Tibial nerve (tissue), 4 donors: ENCODE measurements around the gene RNF43. TPM values are rescaled to one million over a fixed set of nuclear protein-coding genes. Genes with fewer than 3 reads are reported as not detected.
A peak's percentile ranks its signal among the peaks of the same experiment; 100 is the strongest.

ENCODE experiments used
- DNase-seq, 2 donors: peaks; one replicate each; pipeline ENCODE4 v3.0.0-alpha.2; 2019; ENCODE audit warnings: low spot score in 2 of 2
- H3K27ac ChIP-seq, 4 donors: fragments of 200-600 bp; sonication (generic) in 3 of 4; one replicate each; pipeline ENCODE4 v1.5.1; 2017 to 2019; ENCODE audit warnings: mild to moderate bottlenecking in 1 of 4
- H3K27me3 ChIP-seq, 2 donors: fragments of 200-600 bp; sonication (generic) in 1 of 2; one replicate each; pipeline versions ENCODE4 v1.5.1 to v1.6.0; 2017 to 2019
- H3K36me3 ChIP-seq, 3 donors: fragments of 200-600 bp; sonication (generic); one replicate each; pipeline ENCODE4 v1.5.1; 2018 to 2019
- H3K4me1 ChIP-seq, 4 donors: fragments of 200-600 bp; sonication (generic) in 3 of 4; one replicate each; pipeline ENCODE4 v1.5.1; 2017 to 2019
- H3K4me3 ChIP-seq, 4 donors: fragments of 200-600 bp; sonication (generic) in 3 of 4; one replicate each; pipeline ENCODE4 v1.5.1; 2017 to 2019; ENCODE audit warnings: mild to moderate bottlenecking in 1 of 4, moderate library complexity in 1 of 4
- H3K9me3 ChIP-seq, 4 donors: fragments of 200-600 bp; sonication (generic) in 3 of 4; one replicate each; pipeline ENCODE4 v1.5.1; 2017 to 2019
- EP300 ChIP-seq, 2 donors: sonication (generic); formaldehyde crosslinking; IDR thresholded peaks; one replicate each; pipeline ENCODE4 v1.6.1; 2017; ENCODE audit warnings: antibody characterized with exemption in 2 of 2, mild to moderate bottlenecking in 1 of 2
- POLR2A ChIP-seq, 2 donors: fragments of 450-650 bp; IDR thresholded peaks; one replicate each; pipeline ENCODE4 v1.6.1; 2017; ENCODE audit warnings: antibody characterized with exemption in 2 of 2, mild to moderate bottlenecking in 2 of 2, moderate library complexity in 2 of 2
- WGBS, 2 donors: methylation state at CpG; one replicate each; pipeline ENCODE4 v1.1.5; 2018; 5-methylcytosine and 5-hydroxymethylcytosine counted together
- total RNA-seq, 4 donors: library from RNA; depleted of rRNA; stranded (reverse); fragments of >200 nt; gene quantifications; one replicate each; pipeline ENCODE4 v1.1.0, GENCODE V29; 2016
- TF ChIP-seq, protein P1 (sequence below), 5 experiments: fragments of 200-600 bp in 3 of 5; fragments of 450-650 bp in 2 of 5; sonication (generic) in 3 of 5; IDR thresholded peaks; one replicate each; pipeline ENCODE4 v1.5.1; 2016 to 2019; ENCODE audit warnings: antibody characterized with exemption in 5 of 5, mild to moderate bottlenecking in 3 of 5, moderate library complexity in 2 of 5

RNF43 gene
- under 1 TPM; under 0.01 to 0.66 (median 0.50) TPM for total RNA-seq

DNA sequence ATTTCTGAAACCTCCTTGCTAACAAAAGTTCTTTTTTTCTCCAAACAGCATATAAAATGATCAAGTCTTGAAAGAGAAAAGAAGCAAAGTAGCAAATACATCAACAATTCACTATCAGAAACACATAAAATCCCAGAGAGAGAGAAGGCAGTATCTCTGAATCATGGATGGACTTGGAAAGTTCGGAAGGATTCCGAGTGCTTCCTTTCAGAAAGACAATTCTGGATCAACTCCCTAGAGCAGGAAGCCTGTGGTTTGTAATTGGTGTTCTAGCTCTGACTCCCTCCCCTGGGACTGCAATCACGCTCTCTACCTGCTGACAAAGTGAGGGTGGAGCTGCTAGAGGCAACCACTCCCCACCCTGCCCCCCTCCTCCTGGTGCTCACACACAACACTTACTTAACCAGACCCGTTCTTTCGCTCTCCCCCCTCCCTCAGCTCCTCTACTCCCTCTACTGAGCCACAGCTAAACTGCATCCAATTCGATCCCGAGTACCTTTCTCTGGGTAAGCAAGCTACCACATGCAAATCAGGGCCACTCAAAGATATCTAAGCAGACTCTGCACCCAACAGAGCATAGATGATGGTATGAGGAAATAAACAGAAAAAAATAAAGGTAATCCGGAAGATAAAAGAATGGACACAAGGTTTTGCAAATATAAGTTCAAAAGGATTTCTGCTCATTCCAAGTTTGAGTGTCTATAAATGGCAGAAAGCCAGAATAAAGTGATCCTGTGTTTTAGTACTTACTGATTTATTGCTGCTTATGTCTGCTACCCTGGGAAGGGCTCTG is at the start of gene RNF43:
TSS of gene RNF43 (minus strand) at position 235 of the 793 bp plus-strand sequence. CDS start 1,957 bp downstream, outside the sequence.
- peak; percentile 57 to 77 for DNase-seq
- H3K27ac ChIP-seq = peak within 1 kb of the TSS in 3 of 4 donors; percentile 37 to 62 (median 52)
- H3K4me3 ChIP-seq = peak within 1 kb of the TSS; percentile 8 to 45 (median 32)
- H3K4me1 ChIP-seq = peaks cover 0 to 12% (median 0%) of the 10 kb centered on the region in 4 donors
- no peaks in the 10 kb centered on the region for H3K27me3 ChIP-seq
- TF ChIP-seq, protein P1, sequence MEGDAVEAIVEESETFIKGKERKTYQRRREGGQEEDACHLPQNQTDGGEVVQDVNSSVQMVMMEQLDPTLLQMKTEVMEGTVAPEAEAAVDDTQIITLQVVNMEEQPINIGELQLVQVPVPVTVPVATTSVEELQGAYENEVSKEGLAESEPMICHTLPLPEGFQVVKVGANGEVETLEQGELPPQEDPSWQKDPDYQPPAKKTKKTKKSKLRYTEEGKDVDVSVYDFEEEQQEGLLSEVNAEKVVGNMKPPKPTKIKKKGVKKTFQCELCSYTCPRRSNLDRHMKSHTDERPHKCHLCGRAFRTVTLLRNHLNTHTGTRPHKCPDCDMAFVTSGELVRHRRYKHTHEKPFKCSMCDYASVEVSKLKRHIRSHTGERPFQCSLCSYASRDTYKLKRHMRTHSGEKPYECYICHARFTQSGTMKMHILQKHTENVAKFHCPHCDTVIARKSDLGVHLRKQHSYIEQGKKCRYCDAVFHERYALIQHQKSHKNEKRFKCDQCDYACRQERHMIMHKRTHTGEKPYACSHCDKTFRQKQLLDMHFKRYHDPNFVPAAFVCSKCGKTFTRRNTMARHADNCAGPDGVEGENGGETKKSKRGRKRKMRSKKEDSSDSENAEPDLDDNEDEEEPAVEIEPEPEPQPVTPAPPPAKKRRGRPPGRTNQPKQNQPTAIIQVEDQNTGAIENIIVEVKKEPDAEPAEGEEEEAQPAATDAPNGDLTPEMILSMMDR (IDR thresholded peaks at IDR 0.05) = peak; percentile 68 to 81 (median 78)
- TF ChIP-seq POLR2A (IDR thresholded peaks at IDR 0.05) (no peak), EP300 (IDR thresholded peaks at IDR 0.05) (peak in 1 of 2 donors; percentile 42)
- no peaks in the 10 kb centered on the region for H3K36me3 ChIP-seq
- 4 to 6% methylated on average over 8 of the region's 8 CpGs for WGBS, 2 donors
- no peaks in the 10 kb centered on the region for H3K9me3 ChIP-seq

DNA sequence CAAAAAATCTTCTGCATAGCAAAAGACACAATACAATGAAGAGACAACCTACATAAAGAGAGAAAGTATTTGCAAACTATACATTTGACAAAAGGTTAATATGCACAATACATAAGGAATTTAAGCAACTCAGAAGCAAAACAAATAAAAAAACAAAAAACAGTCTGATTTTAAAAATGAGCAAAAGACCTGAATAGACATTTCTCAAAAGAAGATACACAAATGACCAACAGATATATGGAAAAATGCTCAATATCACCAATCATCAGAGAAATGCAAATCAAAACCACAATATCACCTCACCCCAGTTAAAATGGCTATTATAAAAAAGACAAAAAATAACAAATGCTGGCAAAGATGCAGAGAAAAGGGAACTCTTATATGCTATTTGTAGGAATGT is 38.2 kb upstream of the RNF43 start:
- Histone ChIP-seq H3K27me3 (no peaks in the 10 kb centered on the region), H3K4me3 (no peak overlapping the region), H3K36me3 (no peaks in the 10 kb centered on the region), H3K27ac (no peak overlapping the region), H3K4me1 (no peaks in the 10 kb centered on the region), H3K9me3 (no peaks in the 10 kb centered on the region)
- no peak for TF ChIP-seq POLR2A (IDR thresholded peaks at IDR 0.05)
- TF ChIP-seq EP300 (IDR thresholded peaks at IDR 0.05) = no peak
- TF ChIP-seq, protein P1 (IDR thresholded peaks at IDR 0.05) = no peak
- DNase-seq = no peak

DNA sequence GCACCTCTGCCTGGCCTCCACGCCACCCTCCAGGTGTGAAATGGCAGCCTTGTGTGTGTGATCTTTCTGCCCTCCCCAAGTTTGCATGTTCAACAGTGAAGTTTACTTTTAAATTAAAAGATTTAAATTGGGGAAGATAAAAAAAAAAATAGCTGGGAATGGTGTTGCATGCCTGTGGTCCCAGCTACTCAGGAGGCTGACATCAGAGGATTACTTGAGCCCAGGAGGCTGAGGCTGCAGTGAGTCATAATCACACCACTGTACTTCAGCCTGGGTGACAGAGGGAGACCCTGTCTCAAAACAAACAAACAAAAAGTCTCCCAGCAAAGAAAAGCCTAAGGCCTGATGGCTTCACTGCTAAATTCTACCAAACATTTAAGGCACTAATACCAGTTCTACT is 35.4 kb upstream of the RNF43 start:
- 91 to 94% methylated on average over 1 of the region's 1 CpG for WGBS, 2 donors
- no peak overlapping the region for H3K27ac ChIP-seq
- no peaks in the 10 kb centered on the region for H3K4me1 ChIP-seq
- H3K9me3 ChIP-seq = no peaks in the 10 kb centered on the region
- H3K36me3 ChIP-seq = no peaks in the 10 kb centered on the region
- H3K27me3 ChIP-seq = no peaks in the 10 kb centered on the region
- H3K4me3 ChIP-seq = no peak overlapping the region
- TF ChIP-seq, protein P1 (IDR thresholded peaks at IDR 0.05) = no peak
- no peak for DNase-seq

DNA sequence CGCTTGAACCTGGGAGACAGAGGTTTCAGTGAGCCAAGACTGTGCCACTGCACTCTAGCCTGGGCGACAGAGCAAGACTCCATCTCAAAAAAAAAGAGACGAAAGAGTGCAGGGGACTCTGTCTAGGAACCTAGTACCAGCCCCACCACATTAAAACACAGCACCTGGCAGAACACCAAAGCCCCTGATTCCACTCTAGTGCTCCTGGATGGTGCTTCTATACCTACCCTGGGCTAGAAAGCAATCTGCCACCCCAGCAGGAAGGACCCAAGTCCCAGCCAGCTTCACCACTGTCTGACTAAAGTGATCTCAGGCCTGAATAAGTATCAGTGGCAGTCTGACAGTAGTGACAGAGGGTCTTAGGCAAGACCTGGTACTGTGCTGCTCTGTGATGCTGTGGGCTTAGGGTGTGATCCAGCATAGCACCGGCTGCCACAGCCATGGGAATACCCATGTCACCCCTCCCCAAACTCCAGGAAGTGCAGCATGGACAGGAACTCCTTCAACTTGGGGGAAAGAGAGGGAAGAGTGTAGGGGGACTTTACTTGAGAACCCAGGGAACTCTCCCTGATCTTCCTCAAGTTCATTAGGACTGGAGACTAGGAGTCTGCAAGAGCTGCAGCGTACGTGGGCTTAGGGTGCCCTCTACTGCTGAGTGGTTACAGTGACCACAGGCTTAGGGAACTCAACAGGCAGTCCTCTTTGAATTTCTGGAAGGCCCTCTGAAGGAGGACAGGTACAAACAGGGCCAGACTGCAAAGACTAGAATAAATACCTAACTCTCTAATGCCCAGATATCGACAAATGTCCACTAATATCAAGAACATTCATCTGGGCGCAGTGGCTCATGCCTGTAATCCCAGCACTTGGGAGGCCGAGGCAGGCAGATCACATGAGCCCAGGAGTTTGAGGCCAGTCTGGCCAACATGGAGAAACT is 30.0 kb upstream of the RNF43 start:
- Histone ChIP-seq H3K4me1 (no peaks in the 10 kb centered on the region), H3K27ac (no peak overlapping the region), H3K36me3 (no peaks in the 10 kb centered on the region), H3K27me3 (no peaks in the 10 kb centered on the region), H3K4me3 (no peak overlapping the region), H3K9me3 (peaks cover 0 to 4% (median 0%) of the 10 kb centered on the region in 4 donors)
- TF ChIP-seq EP300 (IDR thresholded peaks at IDR 0.05) (no peak), POLR2A (IDR thresholded peaks at IDR 0.05) (no peak)
- TF ChIP-seq, protein P1 (IDR thresholded peaks at IDR 0.05) = peak in 2 of 5 experiments; percentile 32 to 43
- WGBS, 2 donors = 73 to 77% methylated on average over 8 to 9 of the region's 9 CpGs
- DNase-seq = no peak
